NCI-H1105 treated with DMSO at 0.1 percent for 48 hours (cell line): ENCODE measurements around the gene TCF12.
A peak's percentile ranks its signal among the peaks of the same experiment; 100 is the strongest.

Source experiments
- DNase-seq: peaks from one replicate; lab custom pipeline; 2025; lab: John Stamatoyannopoulos, UW

Gene TCF12

DNA sequence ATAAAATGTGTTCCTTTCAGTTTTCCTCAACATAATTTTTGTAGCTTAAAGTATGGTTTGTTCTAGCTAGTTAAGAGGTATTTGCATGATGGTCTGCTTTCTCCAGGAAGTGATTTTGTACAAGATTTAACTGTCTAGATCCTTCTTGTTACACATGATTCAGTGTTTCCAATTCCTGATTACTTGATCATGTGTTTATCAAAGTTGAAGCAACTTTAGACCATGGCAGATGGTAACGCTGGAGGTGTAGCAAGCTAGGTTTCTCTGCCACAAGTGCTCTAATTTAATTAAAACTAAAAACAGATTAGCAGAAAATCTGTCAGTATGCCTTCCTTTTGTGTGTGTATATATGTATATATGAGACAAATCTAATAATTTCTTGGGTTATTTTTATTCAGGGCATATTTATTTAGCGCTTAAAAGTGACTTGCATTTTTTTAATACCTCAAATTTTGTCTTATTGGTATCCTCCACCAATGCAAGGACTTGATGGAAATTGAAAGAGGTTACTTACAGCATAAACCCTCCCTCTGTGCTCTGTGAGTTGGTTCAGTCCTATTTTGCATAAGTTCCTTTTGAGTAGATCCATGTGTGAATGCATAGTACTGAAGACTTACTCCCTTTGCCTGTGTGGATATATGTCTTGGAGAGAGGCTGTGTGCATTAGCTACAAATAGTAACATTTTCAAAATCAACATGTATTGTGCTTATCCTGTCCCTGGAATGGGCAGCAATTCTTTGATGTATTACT lies 300.6 kb downstream of the TCF12 start:
- DNase-seq: peak; percentile 99

DNA sequence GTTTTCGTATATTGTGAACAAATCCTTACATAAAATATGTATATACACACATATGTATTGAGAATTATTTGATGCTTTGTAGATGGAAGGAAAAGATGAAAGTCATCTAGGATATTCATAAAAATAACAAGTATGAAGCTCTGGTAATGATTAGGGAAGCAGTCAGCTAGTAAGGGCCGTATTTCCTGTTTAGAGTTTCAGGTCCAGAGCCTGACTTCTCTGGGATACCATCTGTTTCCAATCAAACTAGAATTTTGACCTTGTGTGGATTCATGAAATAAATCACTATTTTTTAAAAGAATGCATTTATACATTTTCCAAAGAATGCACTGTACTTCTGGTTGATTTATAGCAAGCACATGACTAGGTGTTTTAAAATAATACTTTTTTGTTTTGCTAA lies 301.8 kb downstream of the TCF12 start:
- DNase-seq: peak; percentile 66

DNA sequence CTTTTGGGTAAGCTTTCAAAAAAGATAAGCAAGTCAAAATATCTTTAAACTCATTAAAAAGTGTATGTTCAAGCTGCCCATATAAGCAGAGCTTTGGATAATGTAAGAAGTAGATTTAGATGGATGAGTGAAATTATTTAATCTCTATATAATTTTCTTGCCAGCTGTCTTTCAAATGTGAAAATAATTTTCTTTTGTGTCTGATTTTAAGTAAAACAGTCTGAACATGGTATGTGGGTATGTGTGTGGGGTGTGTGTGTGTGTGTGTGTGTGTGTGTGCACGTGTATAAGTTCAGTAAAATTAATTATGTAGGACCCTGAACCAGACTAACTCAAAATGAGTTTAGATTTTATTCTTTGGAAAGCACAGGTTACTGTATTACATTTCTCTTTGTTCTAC lies 302.7 kb downstream of the TCF12 start:
- DNase-seq: peak; percentile 73

DNA sequence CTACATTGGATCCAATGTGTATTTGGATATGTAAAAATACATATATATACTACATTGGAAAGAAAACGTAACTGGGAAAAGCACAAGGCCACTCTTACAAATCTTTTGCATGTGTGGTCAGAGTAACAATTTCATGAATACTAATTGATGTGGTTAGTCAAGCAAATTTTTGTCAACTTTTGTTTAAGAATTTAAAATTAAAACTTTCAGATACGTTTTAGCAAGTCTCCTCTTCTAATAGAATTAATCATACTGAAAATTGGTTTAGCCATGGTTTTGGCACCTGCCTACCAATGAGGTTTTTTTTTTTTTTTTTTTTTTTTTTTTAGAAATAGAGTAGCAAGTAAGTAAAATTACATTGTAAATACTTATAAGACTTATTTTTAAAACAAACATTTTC lies 304.9 kb downstream of the TCF12 start:
- DNase-seq: no peak

DNA sequence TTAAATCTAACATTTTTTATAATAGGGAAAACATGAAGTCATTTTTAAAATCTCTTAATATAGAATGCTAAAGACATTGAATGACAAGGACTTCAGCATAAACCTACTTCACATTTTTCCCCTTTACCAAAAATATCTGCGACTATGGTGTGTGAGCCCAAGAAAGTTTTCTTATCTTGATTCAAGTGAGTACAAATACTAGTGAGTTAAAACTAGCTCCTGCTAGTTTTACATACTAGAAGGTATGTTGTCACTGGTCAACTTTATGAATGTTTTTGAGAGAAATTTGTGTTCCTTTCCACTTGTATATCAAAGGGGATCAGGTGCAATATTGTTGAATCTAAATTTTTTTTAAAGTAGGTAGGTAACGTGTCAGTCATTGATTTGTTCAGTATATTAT lies 305.4 kb downstream of the TCF12 start:
- DNase-seq: peak; percentile 50

DNA sequence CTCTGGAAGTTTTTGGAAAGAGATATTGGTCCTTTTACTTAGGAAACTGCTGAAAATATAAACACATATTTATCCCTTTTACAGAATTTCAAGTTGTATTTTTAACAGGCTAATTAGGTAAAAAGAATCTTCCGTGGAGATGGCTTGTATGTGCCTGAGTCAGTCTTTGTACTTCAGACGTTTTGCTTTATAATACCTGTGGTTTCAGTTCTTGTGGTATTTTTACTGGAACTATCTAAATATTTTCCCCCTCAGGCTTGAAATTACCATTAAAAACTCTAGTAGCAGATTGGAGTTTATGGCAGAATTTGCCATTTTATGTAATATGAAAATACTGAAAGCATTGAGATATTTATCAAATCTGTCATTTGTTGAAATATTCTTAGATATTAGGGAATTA lies 306.2 kb downstream of the TCF12 start:
- DNase-seq: no peak

DNA sequence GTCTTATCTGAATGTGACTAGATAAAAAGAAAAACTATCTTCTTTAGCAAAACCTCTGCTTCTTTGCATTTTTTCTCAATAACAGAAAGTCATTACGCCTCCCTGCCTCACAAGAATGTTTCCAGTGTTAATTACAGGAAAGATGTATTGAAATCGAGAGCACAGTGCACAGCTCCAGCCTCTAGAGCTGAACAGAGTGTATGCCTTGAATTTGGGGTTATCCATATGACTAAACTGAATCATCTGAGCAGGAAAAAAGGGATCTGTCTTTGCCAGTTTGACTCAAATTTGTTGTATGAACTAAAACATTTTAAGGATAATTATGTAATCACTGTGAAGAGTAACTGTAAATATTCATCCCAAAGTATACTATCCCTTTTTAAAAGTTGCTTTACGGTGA lies 308.7 kb downstream of the TCF12 start:
- DNase-seq: peak; percentile 44

DNA sequence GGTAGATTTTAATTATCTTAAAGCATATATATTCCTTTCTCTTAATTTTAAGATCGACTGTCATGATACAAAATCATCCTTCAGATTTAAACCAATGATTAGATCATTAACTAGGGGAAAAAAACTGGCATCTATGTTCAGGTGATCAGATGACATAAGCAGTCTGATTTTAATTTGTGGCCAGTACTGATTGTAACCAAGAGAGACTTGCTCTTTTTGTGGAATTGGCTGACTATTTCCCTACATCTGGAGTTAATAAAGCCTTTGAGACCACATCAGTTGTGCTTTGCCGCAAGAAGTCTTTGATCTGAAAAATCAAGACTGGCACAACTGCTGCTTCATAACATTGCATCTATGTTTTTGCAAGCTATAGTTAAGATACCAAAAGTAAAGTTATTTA lies 309.5 kb downstream of the TCF12 start:
- DNase-seq: no peak

DNA sequence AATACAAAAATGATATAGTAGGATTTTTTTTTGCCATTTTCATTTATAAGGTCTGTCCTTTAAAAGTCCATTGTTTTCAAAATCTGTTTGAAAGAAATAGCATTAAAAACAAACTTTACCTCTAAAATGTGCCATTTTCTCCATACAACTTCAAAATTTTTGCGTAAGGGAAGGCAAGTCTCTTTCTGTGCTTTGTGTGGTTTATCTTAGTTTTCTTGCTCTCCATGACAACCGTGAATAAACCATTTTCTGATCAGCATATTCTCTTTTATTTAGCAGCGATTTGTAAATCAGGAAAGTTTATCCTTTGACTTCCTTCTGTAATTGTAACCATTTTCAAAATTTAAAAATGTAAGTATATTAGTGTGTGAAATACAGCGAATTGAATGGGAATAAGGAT lies 310.0 kb downstream of the TCF12 start:
- DNase-seq: no peak

DNA sequence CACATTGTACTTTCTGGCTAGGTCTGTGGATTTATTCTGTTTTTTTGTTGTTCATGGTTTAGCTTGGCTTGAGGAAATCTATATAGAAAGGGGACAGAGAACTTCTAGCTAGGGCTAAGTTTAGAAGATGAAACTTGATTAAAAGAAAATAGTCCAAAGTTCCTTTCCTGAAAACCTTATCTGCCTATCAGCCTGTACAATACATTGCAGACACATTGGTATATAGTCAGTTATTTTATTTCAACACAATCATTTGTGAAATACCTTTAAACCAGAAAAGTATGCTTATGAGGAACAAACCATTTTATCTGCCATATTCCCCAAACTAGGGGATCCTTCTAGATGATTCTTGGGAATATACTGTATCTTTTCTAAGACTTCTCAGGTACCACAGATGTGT lies 310.6 kb downstream of the TCF12 start:
- no peak for DNase-seq

DNA sequence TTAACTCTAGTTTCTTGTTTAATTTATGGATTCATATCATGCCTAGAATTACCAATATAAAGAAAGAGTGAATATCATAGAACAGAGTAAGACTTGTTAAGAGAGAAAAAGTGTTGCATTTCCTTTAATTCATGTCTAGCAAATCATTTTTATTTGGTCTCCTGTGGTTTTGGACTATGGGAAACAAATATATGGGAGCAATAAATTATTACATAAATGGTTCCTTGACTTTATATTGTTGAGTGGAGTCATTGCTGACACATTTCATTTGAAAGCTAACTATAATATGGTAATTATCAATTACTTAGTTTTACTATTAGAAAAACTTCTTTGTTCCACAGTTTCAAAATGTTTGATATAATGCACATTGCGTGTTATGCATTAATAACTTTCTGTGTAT lies 313.1 kb downstream of the TCF12 start:
- no peak for DNase-seq

DNA sequence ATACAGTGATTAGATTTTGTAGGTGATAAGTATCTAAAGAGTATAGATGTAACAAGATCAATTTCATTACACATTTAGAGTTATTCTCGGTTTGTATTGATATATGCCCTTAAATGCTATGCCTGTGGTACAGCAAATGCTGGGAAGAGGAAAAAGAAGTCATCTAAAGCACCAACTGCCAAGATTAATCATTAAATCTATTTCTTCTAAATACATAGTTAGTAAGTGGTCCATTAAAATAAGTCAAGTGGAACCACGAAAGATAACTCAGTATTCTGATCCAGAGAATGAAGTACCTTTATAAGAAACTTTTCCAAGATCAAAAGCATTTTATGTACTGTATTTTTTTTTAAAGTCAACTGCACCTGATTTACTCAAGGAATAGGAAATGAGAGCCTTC lies 315.7 kb downstream of the TCF12 start:
- DNase-seq: no peak

DNA sequence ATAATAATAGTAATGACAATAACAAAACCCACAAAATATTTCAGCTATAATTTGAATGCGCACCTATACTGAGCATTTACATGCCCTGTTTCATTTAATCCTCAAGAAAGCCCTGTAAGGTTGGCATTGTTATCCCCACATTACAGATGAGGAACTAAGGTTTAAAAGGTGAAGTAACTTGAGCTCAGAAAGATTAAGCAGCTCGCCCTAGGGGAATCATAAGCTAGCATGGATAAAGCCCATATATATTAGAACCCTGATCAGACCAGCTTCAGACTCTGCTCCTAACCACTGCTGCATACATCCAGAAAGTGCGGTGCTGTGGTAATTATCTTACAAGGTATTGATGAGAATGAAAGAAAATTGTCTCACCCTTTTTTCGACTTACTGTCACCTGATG lies 316.7 kb downstream of the TCF12 start:
- no peak for DNase-seq

DNA sequence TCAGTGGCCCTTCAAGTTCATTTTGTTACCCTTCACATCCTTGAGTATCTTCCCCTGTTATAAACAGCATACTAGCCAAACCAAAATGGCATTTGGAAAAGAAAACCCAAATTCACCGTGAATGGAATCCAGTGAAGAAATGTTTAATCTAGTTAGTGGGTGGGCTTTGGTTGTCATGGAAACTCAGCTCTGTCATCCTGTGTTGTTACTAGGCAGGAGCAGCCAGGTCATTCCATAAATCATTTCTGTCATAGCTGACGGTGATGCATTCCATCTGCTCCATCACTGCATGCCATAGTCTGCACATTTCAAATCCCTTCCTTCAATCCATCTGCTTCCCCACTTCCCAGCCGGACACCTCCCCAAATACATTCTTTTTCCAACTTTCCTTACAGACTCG lies 317.4 kb downstream of the TCF12 start:
- DNase-seq: peak; percentile 84

DNA sequence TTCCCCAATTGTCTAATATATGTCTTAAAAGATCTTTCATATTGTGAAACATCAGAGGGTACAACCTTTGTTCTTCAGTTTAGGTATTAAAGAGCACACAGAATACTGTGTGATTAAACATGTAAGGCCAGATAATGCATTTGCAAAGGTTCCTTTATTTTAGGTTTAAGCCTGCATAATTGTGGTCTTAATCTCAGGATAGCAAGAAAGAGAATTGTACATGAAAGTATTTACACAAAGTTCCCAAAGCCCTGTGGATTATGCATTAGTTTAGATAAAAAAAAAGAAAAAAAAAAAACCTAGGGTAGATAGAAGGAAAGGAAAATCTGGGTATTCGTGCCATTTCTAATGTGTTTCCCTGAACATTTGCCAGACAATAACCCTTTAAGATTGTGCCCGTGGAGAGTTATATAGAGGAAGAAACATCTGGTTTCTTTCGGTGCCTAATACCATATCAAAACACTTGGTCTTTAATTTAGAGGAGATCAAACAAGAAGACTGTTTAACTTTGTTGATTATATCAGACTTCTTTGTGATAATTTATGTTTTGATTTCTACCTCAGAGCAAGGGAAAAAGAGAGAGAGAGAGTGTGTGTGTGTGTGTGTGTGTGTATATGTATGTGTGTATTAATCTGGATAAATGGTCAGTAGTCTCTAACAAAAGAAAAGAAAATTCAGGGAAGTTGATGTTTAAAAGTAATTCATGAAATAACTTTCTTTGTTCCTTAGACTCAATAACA lies 318.3 kb downstream of the TCF12 start:
- no peak for DNase-seq

DNA sequence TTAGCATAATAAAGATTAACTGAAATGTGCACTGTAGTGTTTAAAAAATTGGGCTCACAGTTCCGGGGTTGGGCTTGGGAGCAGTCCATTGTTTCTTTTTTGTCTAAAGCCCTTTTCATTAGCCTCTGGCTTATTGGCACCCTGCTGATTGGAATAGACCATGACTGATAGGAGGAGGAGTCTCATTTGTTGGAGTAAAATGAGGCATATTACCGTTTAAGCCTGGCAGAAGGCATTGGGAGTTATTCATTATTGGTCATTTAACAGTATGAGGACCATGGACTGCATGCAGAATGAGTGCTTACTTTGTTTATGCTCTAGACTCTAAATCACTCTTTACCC lies 318.8 kb downstream of the TCF12 start:
- DNase-seq: peak; percentile 55

DNA sequence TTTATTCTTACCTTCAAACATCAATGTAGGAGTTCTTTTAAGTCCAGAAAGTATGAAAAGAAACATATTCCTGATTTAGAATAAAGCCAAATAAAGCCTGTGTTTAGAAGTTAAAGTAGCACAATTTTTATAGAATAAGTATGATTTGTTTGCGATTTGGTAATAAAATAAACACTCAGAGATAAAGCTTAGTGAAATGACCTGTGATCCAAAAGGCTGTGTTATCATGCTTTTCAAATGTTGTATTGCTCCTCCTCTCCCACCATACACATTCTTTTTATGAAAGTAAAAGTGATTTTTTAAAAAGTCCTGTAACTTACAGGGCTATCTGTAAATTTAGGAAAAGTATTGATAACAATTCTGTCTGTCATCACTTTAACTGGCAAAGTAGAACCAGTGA lies 319.2 kb downstream of the TCF12 start:
- no peak for DNase-seq

DNA sequence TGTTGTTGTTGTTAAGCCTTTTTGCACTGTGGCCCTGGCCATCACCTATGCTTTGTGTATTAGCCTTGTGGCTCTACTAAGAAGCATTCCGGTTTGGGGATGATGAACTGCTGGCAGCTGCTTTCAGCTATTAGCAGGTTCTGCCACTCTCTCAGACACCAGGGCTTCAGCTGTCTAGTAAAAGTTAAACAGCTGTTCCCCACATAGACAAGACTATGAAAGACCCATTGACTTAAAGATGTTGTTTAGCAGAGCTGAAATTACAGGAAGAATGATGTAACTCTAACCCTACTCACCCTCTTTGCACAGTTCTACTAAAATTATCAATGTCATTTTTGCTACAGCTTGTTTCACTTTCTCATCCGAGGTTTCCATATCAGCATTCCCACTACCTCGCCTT lies 326.7 kb downstream of the TCF12 start:
- DNase-seq: peak; percentile 85

DNA sequence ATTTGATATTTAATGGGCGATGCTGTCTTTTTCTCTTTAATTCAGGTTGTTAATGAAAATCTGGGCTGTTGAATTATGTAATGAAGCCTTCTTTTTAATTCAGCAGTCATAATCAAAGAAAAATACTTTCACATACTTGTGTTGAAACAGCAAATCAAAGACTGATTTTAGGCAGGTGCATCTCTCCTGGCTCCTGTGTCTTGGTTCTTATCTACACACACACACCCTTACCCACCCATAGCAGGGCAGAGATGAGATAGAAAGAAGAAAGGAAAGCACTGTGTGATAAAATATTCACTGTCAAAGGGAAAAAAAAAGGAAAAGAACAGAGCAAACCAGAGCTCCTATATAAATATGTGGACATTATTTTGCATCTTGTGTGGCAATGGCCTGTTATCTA lies 327.3 kb downstream of the TCF12 start:
- DNase-seq: no peak

DNA sequence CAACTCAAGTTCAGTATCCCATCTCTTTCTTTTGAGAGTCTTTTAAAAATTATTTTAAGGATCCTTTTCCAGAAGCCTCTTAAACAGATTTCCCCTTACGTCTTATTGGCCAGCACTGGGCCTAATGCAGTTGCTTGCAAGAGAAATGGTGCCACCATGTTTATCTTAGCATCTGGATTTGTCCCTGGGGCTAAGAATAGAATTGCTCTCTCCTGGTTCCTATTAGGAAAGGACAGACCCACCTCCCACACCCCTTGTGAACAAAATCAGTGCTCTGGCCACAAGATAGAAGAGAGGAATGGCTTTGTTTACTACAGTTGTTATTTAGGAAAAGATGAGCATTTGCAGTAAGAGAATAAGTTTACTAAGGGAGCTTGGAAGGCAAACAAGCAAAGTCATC lies 329.6 kb downstream of the TCF12 start:
- DNase-seq: no peak

DNA sequence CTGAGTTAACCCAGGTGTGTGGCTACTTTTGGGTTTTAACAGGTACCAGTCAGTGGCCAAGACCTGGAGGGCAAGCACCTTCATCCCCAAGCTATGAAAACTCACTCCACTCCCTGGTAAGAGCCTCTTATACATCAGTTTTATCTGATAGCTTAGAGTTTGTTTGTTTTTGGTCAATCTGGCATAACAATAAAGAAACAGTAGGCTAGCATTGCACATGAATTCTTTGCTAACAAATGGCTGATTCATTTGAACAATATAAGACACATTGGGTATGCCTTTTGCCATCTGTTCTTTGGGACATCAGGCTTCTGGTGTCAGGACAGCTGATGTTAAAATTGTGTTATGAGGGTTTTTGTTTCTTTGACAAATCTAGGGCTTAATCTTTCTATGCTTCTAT lies 332.9 kb downstream of the TCF12 start:
- no peak for DNase-seq

DNA sequence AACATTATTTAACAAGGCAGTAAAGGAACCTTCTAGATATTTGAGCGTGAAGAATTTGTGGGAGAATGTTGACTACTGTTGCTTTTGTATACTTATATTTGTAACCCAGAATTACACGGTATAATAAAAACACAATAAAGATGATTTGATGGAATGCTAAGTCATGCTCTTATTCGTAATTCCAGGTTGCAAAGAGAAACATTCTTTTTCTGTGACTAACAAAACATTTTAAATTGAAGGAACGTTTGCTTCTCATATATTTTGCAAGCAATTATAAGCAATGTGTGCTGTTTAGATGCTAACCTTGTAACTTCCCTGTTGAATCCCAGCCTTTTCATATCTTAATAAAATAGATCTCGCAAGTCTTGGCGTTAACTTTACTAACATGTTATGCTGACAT lies 333.5 kb downstream of the TCF12 start:
- DNase-seq: no peak

DNA sequence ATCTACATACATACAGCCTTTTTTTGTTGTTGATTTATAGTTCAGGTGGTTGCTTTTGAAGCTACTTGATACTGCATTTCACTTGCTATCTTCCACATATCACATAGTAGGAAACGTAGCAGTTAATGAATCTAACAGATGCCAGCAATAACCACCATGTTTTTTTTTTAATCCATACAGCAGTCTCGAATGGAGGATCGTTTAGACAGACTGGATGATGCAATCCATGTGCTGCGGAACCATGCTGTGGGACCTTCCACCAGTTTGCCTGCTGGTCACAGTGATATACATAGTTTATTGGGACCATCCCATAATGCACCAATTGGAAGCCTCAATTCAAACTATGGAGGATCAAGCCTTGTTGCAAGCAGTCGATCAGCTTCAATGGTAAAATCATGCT lies 334.6 kb downstream of the TCF12 start:
- DNase-seq: no peak

DNA sequence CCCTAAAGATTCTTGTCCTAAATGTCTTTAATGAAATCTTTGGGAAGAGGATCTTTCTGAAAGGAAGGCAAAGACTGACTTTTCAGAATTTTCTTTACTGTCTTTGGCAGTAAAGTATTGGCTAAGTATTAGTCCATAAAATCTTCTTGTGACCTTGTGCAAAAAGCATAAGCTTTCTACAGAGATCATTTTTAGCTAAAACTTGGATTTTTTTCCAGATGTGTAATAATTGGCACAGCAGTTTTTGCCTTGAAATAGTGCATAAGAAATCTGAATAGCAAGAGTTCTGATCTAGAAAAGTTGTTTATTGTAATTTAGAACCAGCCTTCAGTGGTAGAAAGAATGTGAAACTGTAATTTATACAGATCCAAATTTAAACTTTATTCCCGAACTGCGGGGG lies 335.1 kb downstream of the TCF12 start:
- no peak for DNase-seq
